Measurements from ENCODE around the gene MYL5.
"Not testable (repeated sequence)": the region's sequence is repeated elsewhere in the genome, so short reads cannot be mapped to it uniquely, and the experiment has no call there.

The MYL5 gene

DNA sequence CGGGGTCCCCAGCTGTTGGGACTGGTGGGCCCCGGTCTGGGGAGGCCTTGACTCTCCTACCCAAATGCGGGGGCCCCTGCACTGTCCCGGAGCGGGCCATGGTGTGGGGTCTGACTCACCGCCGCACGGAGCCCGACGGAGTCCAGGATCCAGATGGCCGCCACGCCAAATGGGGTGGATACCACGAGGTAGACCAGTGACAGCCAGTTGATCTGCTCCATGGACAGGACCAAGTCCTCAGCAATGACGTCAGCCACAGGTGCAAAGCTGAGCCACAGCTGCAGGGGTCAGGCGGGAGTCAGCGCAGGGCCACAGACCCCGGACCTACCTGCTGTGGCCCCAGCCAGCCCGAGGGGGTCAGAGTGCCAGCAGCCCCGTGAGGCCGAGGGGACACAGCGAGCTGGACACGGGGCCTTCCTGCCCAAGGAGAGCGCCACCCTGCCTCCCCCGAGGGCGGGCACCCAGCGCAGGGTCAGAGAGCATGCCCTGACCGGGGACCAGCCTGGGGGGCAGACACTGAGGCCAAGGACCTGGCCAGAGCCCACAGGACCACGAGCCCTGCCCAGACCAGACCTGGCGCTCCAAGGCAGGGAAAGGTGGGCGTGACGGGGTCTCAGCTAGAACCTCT is 12.2 kb downstream of the MYL5 start:
- Histone ChIP-seq H3K4me1 (ENCODE audit: control insufficient read depth in 2 of 2, insufficient read depth in 2 of 2, low read length in 2 of 2) (peaks cover 40 to 50% of the 10 kb centered on the region in 2 donors), H3K9me3 (ENCODE audit: control insufficient read depth in 2 of 2, low read length in 2 of 2) (no peaks in the 10 kb centered on the region), H3K9ac (ENCODE audit: low read depth in 1 of 2, low read length in 2 of 2) (no peak overlapping the region), H3K36me3 (ENCODE audit: control insufficient read depth in 2 of 2, insufficient read depth in 2 of 2, low read length in 2 of 2) (no peaks in the 10 kb centered on the region), H3K27me3 (ENCODE audit: control insufficient read depth in 2 of 2, insufficient read depth in 2 of 2, low read length in 2 of 2) (no peaks in the 10 kb centered on the region), H3K4me3 (ENCODE audit: low read length in 2 of 2) (peak overlapping the region in 1 of 2 donors; percentile 20), H3K27ac (ENCODE audit: low read depth in 2 of 2, low read length in 2 of 2) (peak overlapping the region; percentile 66 to 75)

DNA sequence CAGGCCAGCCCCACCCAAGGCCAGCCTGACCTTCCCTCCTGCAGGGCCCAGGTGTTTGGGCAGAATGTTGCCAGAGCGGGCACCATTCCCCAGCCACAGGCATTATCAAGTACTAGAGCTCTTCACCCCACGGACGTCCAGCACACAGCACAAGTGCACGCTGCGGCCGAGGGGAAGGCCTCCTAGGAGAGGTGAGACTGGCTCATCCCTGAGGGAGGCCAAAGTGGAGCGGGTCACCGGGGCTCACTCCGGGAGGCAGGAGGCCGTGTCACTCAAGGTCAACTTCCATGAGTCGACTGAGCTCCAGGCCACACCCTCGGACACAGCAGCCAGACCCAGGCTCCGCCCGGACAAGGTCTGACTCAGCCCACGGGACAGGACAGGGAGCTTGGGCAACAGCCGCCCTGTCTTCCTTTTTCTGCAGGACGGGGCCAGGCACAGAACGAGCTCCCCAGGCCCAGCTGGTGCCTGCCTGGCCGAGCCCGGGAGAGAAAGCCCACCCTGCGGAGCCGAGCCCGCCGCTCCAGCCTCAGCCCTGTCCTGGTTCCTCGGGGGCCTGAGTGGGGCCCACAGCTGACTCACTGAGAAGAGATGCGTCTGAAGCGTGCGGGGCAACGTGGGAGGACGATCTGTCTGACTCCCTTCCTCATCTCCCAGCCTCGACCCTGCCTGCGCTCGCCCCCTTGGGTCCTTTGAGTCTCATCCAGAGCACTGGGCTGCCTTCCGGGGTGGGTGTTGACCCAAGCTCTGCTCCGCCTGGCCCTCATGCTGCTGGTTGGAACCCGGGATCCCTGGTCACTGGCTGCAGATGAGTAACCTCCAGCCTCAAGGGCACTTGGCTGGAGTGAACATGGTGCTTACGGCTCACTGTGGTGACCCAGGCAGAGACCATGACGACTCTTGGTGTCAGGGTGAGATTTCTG is 13.0 kb downstream of the MYL5 start:
- Histone ChIP-seq H3K36me3 (ENCODE audit: control insufficient read depth in 2 of 2, insufficient read depth in 2 of 2, low read length in 2 of 2) (no peaks in the 10 kb centered on the region), H3K4me3 (ENCODE audit: low read length in 2 of 2) (peak overlapping the region; percentile 20 to 62), H3K27me3 (ENCODE audit: control insufficient read depth in 2 of 2, insufficient read depth in 2 of 2, low read length in 2 of 2) (no peaks in the 10 kb centered on the region), H3K4me1 (ENCODE audit: control insufficient read depth in 2 of 2, insufficient read depth in 2 of 2, low read length in 2 of 2) (peaks cover 38 to 46% of the 10 kb centered on the region in 2 donors), H3K9me3 (ENCODE audit: control insufficient read depth in 2 of 2, low read length in 2 of 2) (no peaks in the 10 kb centered on the region), H3K27ac (ENCODE audit: low read depth in 2 of 2, low read length in 2 of 2) (peak overlapping the region; percentile 75 to 80), H3K9ac (ENCODE audit: low read depth in 1 of 2, low read length in 2 of 2) (peak overlapping the region; percentile 32 to 78)

DNA sequence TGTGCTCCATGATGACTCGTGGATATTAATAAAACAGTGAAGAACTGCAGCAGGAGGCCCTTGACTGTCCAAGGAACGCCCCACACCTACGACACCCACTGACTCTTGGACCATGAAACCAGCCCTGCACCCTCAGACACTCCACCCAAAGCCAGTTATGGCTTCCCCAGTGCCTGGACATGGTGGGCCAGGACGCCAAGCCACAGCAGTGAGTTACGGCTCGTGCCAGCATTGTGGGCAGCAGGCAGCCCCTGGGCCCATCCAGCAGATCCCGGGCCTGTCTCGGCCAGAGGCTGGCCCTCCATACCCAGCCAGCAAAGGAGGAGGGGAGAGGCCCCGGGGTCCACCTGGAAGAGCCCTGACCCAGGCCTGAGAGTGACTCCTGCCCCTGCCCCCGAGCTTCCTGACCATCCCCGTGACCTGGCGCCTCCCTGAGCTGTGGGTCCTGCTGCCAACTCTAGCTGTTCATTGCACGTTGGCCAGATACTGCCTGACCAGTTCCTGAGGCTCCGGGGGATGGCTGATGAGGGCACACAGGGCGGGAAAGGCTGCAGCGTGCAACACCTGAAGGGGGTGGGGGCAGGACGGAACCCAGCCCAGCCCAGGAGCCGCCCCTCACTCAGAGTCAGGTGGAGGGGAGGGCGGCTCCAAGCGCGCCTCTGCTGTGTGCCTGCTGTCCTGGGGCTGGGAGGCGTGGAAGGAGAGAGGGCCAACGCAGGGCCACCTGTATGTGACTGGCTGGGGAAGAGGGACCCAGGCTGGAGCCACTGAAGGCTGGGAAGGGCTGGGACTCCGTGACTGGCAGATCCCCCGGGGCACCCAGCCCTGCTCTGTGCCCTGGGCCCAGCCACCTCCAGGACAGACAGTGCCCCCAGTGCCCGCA is 13.9 kb downstream of the MYL5 start:
- H3K4me3 ChIP-seq (ENCODE audit: low read length in 2 of 2), result peak overlapping the region; percentile 41 to 62
- H3K27ac ChIP-seq (ENCODE audit: low read depth in 2 of 2, low read length in 2 of 2), result peak overlapping the region; percentile 75 to 80
- H3K4me1 ChIP-seq (ENCODE audit: control insufficient read depth in 2 of 2, insufficient read depth in 2 of 2, low read length in 2 of 2), result peaks cover 29 to 38% of the 10 kb centered on the region in 2 donors
- no peaks in the 10 kb centered on the region for H3K36me3 ChIP-seq (ENCODE audit: control insufficient read depth in 2 of 2, insufficient read depth in 2 of 2, low read length in 2 of 2)
- H3K9me3 ChIP-seq (ENCODE audit: control insufficient read depth in 2 of 2, low read length in 2 of 2), result no peaks in the 10 kb centered on the region
- peak overlapping the region; percentile 32 to 78 for H3K9ac ChIP-seq (ENCODE audit: low read depth in 1 of 2, low read length in 2 of 2)
- no peaks in the 10 kb centered on the region for H3K27me3 ChIP-seq (ENCODE audit: control insufficient read depth in 2 of 2, insufficient read depth in 2 of 2, low read length in 2 of 2)

DNA sequence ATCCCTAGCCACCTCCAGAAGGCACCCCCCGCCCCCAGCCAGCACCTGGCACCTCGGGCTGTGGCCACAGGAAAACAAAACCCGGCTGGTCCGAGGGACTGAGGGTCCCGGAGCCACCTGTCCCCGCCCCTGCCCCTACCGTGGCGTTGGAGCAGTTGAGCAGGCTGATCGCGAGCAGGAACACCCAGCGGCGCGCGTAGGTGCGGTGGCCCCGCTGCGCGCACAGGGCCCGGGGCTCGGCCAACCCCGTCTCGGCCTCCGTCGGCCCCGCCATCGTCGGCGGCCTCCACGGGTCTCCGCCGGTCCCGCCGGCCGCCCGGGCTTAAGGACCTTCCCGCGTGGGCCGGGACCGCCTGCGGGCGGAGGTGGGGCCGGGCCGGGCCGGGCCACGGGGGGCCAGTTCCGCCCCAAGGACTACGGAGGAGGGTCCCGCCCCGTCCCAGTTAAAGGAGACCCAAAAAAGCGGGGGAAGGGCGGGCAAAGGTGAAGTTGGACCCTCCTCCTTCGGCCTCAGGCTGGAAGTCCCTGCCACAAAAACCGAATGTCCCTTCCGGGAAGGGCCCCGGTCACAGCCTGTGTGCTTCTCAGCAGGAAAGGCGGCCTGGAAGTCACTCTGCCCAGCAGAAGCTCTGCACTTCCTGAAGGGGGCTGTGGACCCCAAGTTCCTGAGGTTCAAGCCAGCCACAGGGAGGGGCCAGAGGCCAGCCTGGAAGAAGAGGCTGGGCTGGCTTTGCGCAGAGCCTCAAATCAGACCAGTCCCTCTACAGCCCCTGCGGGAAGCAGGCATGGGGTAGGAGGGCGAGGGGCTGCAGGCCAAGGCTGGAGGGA is 14.7 kb downstream of the MYL5 start, which contains the start of gene SLC49A3:
Gene SLC49A3, minus strand, starts transcription at position 298 of the 828 bp plus-strand sequence. Its CDS starts 24 bp downstream, at position 274.
- Histone ChIP-seq H3K27me3 (ENCODE audit: control insufficient read depth in 2 of 2, insufficient read depth in 2 of 2, low read length in 2 of 2) (no peaks in the 10 kb centered on the region), H3K9me3 (ENCODE audit: control insufficient read depth in 2 of 2, low read length in 2 of 2) (no peaks in the 10 kb centered on the region), H3K36me3 (ENCODE audit: control insufficient read depth in 2 of 2, insufficient read depth in 2 of 2, low read length in 2 of 2) (no peaks in the 10 kb centered on the region), H3K27ac (ENCODE audit: low read depth in 2 of 2, low read length in 2 of 2) (peak within 1 kb of the TSS; percentile 75 to 80), H3K4me3 (ENCODE audit: low read length in 2 of 2) (peak within 1 kb of the TSS; percentile 54 to 62), H3K9ac (ENCODE audit: low read depth in 1 of 2, low read length in 2 of 2) (peak within 1 kb of the TSS in 1 of 2 donors; percentile 78), H3K4me1 (ENCODE audit: control insufficient read depth in 2 of 2, insufficient read depth in 2 of 2, low read length in 2 of 2) (peaks cover 22 to 29% of the 10 kb centered on the region in 2 donors)

DNA sequence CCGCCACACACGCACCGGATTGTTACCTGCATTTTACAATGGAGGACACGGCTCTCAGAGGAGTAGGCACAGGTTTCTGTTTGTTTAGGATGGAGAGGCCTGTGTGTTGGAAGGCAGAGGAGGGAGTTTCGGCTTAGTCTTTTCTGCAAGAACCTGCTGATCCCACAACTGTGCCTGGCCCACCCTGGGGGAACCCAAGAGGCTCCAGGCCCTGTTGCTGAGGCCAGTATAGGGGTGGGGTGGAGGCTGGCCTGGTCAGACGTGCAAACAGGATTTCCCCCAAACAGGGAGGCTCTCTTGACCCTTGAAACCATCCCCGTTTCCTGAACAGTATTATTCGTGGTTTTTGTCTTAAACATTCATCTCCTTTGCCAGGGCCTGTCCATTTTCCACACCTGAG is 15.4 kb downstream of the MYL5 start:
- no peaks in the 10 kb centered on the region for H3K9me3 ChIP-seq (ENCODE audit: control insufficient read depth in 2 of 2, low read length in 2 of 2)
- peaks cover 22 to 29% of the 10 kb centered on the region in 2 donors for H3K4me1 ChIP-seq (ENCODE audit: control insufficient read depth in 2 of 2, insufficient read depth in 2 of 2, low read length in 2 of 2)
- peak overlapping the region; percentile 75 to 80 for H3K27ac ChIP-seq (ENCODE audit: low read depth in 2 of 2, low read length in 2 of 2)
- H3K36me3 ChIP-seq (ENCODE audit: control insufficient read depth in 2 of 2, insufficient read depth in 2 of 2, low read length in 2 of 2), result no peaks in the 10 kb centered on the region
- H3K27me3 ChIP-seq (ENCODE audit: control insufficient read depth in 2 of 2, insufficient read depth in 2 of 2, low read length in 2 of 2), result no peaks in the 10 kb centered on the region
- peak overlapping the region in 1 of 2 donors; percentile 78 for H3K9ac ChIP-seq (ENCODE audit: low read depth in 1 of 2, low read length in 2 of 2)
- H3K4me3 ChIP-seq (ENCODE audit: low read length in 2 of 2), result peak overlapping the region; percentile 54 to 62

DNA sequence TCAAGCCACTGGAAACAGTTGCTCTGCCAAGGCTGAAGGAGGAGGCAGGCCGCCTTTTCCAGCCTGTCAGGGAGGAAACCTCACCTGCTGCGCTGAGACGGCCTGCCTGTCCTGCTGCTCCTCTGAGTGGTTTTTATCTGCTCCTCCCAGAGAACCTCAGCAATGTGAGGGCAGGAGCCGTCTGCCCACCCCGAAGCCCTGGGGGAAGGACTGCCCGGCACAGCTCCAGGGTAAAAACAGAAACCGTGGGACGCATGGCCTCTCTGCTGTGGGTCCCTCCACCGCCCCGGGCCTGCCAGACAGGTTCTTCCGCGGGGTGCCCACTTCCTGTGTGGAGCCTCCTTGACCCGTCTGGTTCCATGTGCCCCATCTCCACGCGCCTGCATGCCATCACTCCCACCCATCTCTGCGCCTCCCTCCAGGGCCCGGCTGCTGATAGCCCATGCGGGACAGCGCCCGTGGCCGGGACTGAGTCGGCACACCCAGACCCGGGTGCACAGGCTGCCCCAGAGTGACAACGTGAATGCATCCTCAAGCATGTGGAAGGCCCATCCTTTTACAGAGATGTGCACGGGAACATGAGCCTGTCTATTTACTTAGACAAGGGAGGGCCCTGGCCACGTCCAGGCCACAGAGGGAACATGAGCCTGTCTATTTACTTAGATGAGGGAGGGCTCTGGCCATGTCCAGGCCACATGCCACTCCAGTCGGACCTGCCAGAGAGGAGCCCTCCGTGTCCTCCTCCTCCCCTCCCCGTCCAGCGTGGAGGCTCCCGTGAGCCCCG is 18.6 kb downstream of the MYL5 start:
- H3K4me3 ChIP-seq (ENCODE audit: low read length in 2 of 2), result no peak overlapping the region
- H3K27ac ChIP-seq (ENCODE audit: low read depth in 2 of 2, low read length in 2 of 2), result no peak overlapping the region
- H3K36me3 ChIP-seq (ENCODE audit: control insufficient read depth in 2 of 2, insufficient read depth in 2 of 2, low read length in 2 of 2), result no peaks in the 10 kb centered on the region
- no peaks in the 10 kb centered on the region for H3K9me3 ChIP-seq (ENCODE audit: control insufficient read depth in 2 of 2, low read length in 2 of 2)
- no peak overlapping the region for H3K9ac ChIP-seq (ENCODE audit: low read depth in 1 of 2, low read length in 2 of 2)
- H3K4me1 ChIP-seq (ENCODE audit: control insufficient read depth in 2 of 2, insufficient read depth in 2 of 2, low read length in 2 of 2), result peaks cover 9 to 16% of the 10 kb centered on the region in 2 donors
- no peaks in the 10 kb centered on the region for H3K27me3 ChIP-seq (ENCODE audit: control insufficient read depth in 2 of 2, insufficient read depth in 2 of 2, low read length in 2 of 2)

DNA sequence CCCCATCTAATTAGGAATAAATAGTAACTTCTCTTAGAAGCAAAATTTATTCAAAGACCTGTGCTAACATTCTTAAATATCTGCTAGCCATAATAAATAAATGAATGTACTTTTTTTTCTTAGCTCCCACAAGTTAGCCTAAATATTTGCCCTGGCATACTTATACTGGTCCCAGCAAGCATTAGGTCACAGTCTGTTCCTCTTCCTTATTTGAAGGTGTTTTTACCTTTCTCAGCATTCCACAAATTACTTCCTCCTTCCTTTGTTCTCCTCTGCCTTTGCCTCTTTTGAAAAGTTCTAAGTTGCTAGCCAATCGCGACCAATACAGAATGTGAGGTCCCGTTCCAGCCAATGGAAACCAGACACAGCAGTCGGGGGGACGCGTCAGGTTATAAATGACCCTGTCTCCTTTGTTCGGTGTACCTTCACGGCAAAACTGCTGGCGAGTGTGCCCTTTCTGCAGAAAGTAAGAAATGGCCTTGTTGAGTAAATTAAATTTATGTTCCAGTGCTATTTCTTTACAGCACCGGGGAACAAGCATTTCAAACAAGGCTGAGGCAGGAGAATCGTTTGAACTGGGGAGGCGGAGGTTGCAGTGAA is 20.1 kb downstream of the MYL5 start:
- not testable (repeated sequence) for H3K4me1 ChIP-seq (ENCODE audit: control insufficient read depth in 2 of 2, insufficient read depth in 2 of 2, low read length in 2 of 2); H3K9me3 ChIP-seq (ENCODE audit: control insufficient read depth in 2 of 2, low read length in 2 of 2); H3K9ac ChIP-seq (ENCODE audit: low read depth in 1 of 2, low read length in 2 of 2); H3K27ac ChIP-seq (ENCODE audit: low read depth in 2 of 2, low read length in 2 of 2); H3K4me3 ChIP-seq (ENCODE audit: low read length in 2 of 2); H3K27me3 ChIP-seq (ENCODE audit: control insufficient read depth in 2 of 2, insufficient read depth in 2 of 2, low read length in 2 of 2); H3K36me3 ChIP-seq (ENCODE audit: control insufficient read depth in 2 of 2, insufficient read depth in 2 of 2, low read length in 2 of 2)

DNA sequence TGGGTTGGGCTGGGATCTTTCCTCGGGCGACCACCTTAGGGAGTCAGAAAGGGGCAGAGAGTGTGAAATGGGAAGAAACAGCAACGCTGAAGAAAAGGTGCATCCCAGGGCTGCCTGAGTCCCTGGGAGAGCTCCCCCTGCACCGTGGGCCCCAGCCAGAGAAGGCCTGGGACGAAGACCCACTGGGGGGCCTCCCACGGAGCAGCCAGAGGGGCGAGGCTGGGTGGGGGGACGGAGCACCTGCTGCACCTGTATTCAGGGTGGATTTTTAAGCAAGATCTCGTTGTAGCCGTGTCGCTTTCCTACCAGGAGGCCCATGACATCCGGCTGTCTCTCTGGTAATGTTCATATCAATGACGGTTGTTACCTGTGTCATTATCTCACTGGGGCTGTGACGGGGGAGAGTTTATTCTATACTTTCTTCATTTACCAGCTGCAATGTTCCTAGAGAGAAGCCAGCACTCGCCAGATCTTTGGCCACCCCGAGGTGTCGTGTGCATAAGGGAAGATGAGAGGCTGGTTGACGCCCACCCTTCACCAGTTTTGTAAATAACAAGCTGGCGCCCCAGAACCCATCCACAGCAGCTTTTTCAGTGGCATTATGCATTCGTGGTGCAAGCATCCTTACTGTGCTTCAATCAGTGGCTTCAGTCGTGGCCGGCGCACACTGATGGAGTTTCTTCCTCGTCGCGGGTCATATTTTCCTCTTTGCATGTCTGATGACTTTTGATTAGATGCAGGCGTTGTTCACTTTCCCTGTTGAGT is 25.7 kb downstream of the MYL5 start:
- no peak overlapping the region for H3K27ac ChIP-seq (ENCODE audit: low read depth in 2 of 2, low read length in 2 of 2)

More for the DNA sequence above, 25.7 kb downstream of the MYL5 start:
- Histone ChIP-seq H3K27me3 (ENCODE audit: control insufficient read depth in 2 of 2, insufficient read depth in 2 of 2, low read length in 2 of 2) (no peaks in the 10 kb centered on the region), H3K9me3 (ENCODE audit: control insufficient read depth in 2 of 2, low read length in 2 of 2) (no peaks in the 10 kb centered on the region), H3K36me3 (ENCODE audit: control insufficient read depth in 2 of 2, insufficient read depth in 2 of 2, low read length in 2 of 2) (no peaks in the 10 kb centered on the region), H3K4me3 (ENCODE audit: low read length in 2 of 2) (no peak overlapping the region), H3K4me1 (ENCODE audit: control insufficient read depth in 2 of 2, insufficient read depth in 2 of 2, low read length in 2 of 2) (peaks cover 1 to 2% of the 10 kb centered on the region in 2 donors), H3K9ac (ENCODE audit: low read depth in 1 of 2, low read length in 2 of 2) (no peak overlapping the region)

Measured in mucosa of rectum (tissue), 2 donors.